Activated T-helper 1 cell treated with anti-CD3 and anti-CD28 coated beads, Interleukin-2, amount 50 U/mL, for 16 hours (primary cell): ENCODE results near the gene SV2B.

Experiments
- DNase-seq, 2 donors: peaks; one replicate each; pipeline ENCODE4 v3.0.0-alpha.2; 2020; ENCODE audit warnings: low read depth in 1 of 2, low spot score in 1 of 2

The SV2B gene

DNA sequence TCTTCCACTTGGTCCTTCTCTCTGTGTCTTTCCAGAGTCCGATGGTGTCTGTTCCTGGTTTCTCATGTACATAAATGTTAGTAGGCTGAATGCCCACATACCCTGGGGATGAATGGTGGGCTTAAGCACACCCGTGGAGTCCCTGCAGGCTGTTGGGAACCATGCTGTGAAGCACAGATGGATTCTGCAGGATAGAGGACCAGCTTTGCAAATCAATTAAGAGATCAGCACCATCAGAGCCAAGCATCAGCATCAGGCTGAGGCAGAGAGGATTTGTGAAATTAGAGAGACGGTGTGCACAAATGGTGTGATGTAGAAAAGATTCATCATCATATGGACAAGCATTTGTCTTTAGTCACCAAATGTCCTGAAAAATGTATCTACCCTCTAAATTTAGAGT is 127.1 kb downstream of the SV2B start:
- no peak for DNase-seq

DNA sequence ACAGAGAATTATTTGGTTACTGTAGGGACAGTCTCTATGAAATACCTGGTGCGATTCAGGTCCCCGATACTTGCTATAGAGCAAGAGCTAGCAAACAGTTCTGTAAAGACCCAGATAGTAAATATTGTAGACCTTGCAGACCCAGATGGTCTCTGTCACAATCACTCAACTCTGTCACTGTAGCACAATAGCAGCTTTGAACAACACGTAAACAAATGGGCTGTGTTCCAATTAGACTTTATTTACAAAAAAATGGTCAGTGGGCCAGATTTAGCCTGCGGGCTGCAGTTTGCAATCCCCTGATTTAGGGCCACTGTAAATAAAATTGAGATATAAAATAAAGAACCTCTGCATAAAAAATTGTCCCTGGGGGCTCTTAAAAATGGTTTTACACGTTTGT is 127.7 kb downstream of the SV2B start:
- no peak for DNase-seq

DNA sequence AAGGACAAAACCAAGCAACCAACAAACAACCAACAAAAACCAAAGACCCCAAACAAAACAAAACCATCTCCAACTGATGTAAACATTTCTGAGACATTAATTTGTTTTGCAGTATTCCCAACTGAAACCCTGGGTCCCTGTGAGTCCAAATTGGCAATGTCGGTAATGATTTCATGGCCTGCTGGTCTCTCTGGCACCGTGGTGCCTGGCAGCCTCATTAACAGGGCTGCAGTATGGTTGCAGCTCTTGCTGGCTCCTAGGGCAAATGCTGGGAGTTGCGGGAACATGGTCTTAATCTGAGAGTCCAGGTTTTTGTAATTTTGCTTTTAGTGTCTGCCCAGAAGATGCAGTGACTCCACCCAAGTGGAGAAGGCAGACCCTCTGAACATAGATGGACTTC is 128.3 kb downstream of the SV2B start:
- no peak for DNase-seq

DNA sequence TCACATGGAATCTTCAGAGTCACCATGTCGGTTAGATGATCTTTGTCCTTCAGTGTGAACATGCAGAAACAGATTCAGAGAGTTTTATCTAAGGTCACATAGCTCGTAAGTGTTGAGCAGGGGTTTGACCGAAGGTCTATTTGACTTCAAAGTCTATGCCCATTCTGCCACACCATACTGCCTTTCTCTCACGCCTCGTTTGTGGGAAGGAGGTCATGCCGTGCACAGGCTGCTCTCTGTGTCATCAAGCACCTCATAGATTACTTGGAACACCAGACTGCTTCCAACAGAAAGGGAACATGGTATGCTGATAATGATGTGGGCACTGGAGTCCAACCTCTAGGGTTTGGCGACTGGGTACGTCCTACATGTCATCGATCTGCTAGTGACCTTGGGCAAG is 128.8 kb downstream of the SV2B start:
- no peak for DNase-seq

DNA sequence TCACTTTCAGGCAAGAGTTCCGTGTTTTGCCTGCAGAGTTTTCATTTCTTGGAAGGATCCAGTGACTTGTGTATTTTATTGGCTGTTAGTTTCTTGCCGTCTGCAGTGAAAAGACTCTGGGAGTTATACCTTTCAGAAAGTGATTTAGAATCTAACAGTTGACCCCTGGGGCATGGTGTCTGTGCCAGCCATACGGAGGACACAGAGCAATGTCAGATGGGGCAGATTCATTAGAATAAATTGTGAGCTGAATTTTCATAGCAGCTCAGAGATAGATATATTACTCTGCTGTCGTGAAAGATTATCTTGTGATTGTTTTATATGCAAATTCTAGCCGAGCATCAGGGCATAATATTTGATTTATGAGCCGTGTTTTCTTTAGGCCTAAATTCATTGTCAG is 131.6 kb downstream of the SV2B start:
- no peak for DNase-seq

DNA sequence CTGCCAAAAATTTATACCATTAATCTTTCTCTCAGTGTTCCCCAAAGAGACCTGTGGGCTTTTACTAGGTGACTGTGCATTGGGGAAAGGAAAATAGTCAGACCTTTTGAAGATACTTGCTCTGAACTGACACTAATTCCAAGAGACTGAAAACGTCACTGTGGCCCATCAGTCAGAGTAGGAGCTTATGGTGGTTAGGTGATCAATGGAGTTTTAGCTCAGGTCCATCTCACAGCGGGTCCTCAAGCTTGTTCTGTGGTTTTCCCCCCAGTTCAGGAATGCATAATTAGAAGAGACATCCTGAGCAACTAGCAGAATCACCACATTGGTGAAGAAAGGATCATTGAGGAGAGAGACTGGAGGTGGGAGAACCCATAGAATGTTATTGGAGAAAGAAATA is 134.7 kb downstream of the SV2B start:
- no peak for DNase-seq

DNA sequence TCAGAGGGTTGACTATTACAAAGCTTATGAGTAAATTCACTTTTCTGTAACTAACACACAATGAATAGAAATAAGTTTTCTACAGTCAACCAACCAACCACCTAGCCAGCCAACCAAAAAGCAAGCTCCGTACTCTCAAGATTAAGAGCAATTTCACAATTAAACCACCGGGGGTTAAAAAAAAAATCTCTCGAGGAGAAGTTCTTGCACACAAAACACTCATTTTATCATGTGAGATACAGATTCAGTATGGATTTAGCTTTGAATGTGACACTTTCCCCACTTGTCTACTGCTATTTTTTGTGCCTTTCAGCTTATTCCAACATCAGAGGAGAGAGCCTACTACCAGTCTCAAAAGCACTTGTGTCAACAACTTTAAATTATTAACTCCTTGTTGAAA is 135.3 kb downstream of the SV2B start:
- no peak for DNase-seq

DNA sequence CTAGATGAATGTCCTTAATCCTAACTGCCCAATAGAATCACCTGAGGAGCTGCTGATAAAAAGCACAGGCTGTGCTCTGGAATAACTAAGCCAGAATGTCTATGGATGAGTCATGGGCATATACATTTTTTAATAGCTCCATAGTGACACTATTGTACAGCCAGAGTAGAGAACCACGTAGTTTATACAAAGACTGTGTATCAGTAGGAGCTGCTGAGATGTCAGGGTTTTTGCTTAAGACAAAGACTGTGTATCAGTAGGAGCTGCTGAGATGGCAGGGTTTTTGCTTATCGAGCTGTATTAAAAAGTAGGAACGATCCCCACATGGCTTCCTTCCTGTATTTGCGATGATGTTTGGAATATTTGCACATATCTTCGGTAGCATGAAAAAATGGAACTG is 137.4 kb downstream of the SV2B start:
- no peak for DNase-seq

DNA sequence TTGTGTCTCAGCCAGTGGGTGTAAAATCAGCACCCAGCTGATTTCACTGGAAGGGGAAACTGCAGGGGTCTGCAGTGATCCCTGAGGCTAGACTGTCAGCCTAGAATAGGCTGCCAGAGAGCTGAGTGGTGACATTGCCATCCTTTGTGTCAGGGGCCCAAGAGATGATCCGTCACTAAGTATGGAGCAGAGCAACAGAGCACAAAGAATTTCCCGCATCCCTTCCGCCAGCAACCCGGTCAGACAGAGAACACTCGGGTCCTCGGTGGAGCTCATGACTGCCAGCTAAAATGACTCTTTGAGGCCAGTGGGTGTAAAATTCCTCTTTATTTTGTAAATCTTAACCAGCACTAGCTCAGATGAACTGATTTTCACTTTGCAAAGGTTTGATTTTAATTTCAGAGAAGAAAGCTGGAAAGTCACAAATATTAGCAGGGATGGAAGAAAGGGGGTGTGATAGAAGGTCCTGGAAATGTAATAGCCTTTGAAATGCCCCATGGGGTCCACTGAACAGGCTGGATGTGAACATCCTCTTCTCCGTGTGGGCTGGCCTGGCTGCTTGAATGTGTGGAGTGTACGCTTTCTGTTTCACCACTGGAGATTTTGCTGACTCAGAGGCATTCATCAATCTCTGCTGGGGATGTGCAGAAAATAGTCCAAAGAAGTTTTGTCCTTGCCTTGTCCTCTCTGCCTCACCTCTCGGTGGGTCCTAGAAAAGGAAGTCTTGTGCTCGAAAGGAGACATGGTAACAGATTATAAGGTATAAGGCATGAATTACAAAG is 138.8 kb downstream of the SV2B start:
- no peak for DNase-seq

DNA sequence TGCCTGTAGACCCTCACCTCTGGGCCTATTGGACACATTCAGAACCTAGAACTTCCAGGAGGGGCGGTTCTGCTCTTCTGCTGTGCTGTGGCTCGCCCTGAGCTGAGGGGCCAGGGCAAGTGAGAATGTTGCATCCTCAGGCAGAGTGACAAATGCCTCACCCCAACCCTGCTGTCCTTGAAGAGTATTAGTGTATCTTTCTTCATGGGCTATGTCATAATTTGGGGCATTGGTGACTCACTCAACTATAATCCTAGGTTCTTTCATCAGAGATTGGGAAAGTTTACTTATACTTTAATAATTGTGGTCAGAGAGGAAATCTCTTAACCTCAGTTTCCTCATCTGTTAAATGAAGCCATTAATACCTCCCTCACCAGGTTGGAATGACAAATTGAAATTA is 143.8 kb downstream of the SV2B start:
- DNase-seq, result no peak

DNA sequence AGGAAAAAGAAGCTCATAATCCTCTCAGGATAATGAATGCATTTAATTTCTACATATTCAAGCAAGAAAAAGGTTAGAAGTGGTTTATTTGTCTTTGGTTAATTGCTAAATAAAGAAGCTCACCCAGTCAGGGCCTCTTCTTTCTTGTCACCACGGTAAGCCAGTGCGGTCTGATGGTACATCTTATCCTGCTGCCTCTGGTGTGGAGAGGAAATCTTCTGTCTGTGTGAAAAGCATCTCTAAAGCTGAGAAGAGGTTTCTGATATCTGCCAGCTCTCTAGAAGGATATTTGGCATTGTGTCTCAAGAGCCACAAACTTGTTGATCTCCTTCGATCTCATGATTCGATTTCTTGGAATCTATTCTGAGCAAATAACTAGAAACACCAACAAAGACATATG is 144.9 kb downstream of the SV2B start:
- no peak for DNase-seq

DNA sequence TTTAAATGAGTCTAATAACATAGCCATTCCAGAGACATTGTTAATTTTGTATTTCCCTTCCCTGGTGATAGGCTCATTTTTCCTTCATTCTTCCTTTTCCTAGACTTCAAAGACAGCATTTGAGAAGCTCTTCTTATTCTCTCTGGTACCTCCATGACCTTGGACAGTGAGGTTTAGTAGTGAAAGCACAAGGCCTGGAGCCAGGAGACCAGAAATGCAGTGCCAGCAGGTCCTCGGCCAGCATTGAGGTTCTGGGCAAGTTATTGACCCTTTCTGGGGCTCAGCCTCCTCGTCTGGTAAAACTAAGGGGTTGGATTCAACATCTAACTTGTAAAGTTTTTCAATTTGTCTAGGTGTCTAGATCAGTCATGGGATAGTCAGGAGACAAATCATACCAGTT is 146.9 kb downstream of the SV2B start:
- DNase-seq, result no peak

DNA sequence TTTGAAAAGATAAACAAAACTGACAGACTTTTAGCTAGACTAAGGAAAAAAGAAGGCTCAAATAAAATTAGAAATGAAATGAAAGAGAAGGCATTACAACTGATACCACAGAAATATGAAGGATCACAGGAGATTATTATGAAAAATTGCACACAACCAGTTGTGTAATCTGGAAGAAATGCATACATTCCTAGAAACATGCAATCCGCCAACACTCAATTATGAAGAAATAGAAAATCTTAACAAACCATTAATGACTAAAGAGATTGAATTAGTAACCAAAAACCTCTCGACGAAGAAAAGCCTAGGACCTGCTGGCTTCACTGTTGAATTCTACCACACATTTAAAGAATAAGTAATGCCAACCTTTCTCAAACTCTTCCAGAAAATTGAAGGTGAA is 149.5 kb downstream of the SV2B start:
- no peak for DNase-seq

DNA sequence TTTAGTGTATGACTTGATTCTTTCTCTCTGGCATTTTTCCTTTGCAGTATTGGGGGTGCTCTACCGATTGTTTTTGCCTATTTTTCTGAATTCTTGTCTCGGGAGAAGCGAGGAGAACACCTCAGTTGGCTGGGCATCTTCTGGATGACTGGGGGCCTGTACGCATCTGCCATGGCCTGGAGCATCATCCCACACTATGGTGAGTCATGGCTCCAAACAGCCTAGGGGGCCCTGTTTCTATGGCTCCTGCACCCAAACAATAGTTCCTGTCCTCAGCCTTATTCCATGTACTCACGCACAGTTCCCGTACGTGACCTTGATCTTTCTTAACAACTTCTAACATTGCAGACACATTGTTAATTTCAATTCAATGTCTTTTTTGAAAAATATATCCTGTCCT is 152.3 kb downstream of the SV2B start:
- DNase-seq, result no peak

DNA sequence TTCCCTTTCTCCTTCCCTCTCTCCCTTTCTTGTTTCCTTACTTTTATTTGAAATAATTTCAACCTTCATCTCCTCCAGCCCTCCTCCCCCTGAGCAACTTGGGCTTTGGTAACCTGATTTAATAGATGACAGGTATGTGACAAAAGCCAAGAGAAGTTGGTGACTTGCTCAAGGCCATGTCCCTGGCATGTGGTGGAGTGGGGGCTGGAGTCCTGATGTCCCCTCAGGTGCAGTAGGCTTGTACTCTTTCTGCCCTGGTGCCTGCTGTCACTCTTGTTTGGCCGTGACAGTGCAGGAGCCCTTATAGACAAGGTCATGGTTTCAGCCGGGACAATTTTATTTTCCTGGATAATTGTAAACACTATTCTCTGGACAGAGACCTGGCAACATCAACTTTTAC is 152.7 kb downstream of the SV2B start:
- DNase-seq, result no peak

DNA sequence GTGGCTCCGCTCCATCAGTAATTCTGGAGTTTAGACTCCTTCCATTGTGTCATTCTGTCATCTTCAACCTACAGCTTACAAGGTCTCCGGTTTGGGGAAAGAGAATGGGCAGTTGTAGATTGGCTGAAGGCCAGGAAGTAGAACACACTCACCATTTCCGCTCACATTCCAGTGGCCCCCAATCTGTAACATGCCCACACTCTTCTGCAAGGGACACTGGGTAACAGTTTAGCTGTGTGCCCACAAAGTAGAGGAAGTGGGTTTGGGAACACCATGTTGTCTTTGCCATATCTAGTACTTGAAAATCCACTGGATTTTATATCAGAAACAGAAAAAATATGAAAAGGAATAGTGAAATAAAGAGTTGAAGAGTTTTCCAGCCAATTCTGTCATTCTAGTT is 153.5 kb downstream of the SV2B start:
- DNase-seq, result no peak

DNA sequence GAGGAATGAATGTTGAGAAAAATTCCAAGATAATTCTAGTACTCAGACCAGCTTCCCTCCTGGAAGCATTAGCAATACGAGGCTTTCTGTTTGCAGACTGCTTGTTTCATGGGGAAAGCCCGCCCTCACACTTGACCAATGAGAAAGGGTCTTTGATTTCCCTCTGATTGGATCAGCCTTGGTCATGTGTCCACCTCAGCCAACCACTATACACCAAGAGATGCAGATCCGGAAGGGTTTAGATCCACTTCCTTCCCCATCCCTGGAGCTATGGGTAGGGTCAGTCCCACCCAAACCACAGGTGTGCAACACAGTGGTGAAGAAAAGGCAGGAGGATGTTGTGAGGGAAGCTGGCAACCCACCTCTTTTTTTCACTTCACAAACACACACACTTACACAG is 154.7 kb downstream of the SV2B start:
- DNase-seq, result no peak

DNA sequence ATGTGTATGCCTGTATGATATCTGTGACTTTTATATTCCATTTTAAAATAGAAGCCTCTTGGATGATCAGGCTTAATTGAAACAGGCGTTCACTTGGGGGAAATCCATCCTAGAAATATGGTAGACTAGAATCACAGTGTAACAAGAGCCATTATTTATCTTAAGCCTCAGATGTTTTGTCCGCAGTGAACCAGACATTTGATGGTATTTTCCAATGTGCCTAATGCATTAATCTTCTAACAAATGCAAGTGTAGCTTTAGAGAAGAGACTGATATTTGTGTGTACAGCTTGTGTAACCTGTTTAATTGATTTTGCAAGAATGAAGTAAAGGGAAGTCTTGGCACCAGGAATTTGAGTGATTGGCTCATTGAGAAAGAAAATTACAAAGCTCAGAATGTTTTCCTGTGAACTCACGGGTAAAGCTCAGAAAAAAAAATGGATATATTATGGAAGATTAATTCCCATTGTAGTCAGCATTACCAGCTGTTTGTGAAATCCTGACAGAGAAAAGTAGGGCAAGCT is 155.7 kb downstream of the SV2B start:
- DNase-seq, result no peak

DNA sequence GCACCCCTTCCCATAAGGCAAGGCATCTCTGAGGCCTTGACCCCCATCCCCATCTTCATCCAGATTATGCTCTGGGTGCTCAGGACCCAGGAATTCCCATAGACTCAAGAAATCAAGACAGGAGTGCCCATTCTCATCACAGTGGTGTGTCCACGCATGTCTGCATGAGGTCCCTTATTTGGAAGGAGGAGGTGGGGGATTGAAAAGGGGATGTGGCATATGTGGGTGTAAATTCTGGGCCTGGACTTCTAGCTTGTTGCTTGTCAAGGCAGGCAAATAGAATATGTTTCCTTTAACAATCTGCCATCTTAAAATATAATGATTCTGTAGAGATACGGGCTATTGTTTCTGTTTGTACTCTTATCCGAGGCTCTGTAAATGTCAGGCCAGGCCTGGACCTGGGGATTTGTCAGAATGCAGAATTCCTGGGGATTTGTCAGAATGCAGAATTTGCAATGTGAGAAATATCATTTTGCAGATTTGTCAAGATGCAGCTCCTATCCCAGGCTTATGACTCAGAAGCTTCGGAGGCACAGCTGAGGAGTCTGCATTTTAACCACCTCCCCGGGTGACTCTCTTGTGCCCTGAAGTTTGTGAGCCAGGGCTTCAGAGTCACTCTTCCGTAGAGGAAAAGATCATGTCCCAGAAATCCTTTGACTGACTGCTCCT is 157.8 kb downstream of the SV2B start:
- DNase-seq, result no peak

DNA sequence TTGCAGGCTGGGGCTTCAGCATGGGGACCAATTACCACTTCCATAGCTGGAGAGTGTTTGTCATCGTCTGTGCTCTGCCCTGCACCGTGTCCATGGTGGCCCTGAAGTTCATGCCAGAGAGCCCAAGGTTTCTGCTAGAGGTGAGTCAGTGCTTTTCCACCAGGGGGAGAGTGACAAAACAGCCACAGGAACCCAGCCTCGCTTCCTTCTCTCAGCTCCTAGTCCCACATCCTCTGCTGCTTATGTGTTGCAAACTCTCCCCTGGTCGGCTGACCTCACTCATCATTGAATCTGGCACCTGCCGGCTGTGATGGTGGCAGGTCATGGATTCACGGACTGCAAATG is 158.3 kb downstream of the SV2B start:
- no peak for DNase-seq

DNA sequence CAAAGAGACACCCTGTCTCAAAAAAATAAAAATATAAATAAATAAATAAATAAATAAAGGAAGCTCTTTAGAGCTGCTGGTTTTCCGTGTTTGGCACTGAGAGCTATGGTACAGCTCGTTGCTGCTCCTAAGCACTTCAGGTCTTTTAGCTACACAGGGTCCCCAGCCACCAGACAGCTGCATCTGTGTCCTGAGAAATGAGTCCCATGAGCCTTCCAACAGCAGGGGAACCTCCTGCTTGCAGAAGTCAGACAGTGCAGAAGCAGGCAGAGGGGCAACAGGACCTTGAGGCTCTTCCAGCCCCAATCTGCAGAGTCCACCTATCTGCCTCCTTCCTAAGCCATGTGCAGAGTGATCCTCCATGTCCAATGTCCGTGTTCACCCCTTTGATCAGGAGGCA is 159.0 kb downstream of the SV2B start:
- DNase-seq, result no peak

DNA sequence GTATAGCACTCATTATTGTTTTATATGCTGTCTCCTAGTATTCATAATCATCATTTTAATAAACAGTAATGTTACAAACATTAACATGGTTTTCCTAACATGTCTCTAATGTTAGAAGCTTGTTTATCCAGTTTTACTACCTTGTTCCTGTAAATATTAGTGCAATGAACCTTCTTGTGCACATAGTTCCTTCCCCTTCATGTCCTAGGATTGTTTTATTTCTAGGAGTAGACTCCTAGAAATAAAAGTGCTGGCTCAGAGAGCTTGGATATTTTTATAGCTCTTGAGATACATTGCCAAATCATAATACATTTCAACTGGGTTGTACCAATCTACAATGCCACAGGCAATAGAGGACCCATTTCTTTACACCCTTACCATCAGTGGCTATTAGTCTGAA is 161.3 kb downstream of the SV2B start:
- no peak for DNase-seq
